NCI-H146 (cell line): Measurements from ENCODE around the gene CD247.
A peak's percentile ranks its signal among the peaks of the same experiment; 100 is the strongest.

ENCODE experiments used
- DNase-seq: peaks from one replicate; lab custom pipeline; 2025; lab: John Stamatoyannopoulos, UW

Gene CD247

DNA sequence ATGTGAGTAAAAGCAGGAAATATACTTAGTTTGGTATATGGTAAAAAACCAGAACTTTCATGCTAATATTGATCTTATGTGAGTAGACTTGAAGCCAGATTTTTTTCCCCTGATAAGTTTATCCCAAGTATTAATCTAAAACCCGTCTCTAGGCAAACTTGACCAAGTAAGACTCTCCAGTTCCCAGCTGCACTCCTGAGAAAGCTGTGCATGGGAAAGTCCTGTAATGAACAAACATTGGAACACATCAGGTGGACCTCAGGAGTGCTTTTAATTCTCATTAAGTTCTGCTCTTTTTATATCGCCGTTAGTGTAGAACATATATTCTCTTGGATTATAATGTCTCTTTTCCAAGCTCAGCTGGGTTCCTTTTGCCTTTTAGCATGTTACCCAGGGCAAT lies 105.0 kb downstream of the CD247 start:
- DNase-seq: no peak

DNA sequence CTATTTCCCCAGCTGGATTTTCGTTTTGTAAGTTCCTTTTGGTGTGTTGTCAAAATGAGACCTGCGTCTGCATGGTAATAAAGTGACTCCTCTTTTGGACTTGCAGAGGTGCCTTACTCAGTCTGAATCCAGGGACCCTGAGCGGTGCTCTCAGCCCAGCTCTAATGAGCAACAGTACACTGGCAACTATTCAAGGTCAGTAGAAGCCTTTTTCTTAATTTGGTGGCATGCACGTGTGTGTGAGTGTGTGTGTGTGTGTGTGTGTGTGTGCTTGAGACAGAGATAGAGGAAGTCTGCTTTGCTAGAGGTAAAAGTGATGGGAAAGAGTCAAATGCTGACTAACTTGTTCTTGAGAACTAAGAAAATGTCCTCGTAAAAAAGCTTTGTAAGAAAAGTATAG lies 105.4 kb downstream of the CD247 start:
- no peak for DNase-seq

DNA sequence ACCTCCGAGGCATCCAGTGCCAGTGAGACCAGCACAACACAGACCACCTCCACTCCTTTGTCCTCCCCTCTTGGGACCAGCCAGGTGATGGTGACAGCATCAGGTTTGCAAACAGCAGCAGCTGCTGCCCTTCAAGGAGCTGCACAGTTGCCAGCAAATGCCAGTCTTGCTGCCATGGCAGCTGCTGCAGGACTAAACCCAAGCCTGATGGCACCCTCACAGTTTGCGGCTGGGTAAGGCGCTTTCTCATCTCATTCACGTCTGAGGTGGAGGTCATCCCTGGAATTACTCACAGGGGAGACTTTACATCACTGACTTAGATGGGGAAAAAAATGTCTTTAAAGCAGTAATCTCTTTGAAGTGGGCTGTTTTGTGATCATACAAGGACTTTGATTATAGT lies 106.3 kb downstream of the CD247 start:
- no peak for DNase-seq

GRCh38 chr1:167409183-167409582 lies 109.1 kb downstream of the CD247 start:
- no peak for DNase-seq

DNA sequence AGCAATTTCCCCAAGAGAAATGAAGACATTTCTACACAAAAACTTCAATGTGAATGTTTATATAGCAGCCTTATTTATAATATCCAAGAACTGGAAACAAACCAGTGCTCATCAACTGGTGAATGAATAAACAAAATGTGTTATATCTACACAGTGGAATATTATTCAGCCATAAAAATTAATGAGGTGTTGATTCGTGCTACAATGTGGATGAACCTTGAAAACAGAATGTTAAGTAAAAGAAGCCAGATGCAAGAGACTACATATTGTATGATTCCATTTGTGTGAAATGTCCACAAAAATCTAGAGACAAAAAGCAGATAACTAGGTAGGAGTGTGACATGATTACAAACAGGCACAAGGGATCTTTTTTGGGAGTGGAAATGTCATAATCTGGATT lies 110.0 kb downstream of the CD247 start:
- no peak for DNase-seq

- DNase-seq: no peak
Measured at GRCh38 chr1:167404908-167405307, 113.4 kb downstream of the CD247 start.

- DNase-seq: no peak
Measured at GRCh38 chr1:167404161-167404888, 114.0 kb downstream of the CD247 start.

- DNase-seq: peak; percentile 87
Measured at GRCh38 chr1:167401260-167401873, 117.0 kb downstream of the CD247 start.

GRCh38 chr1:167400359-167400953 lies 117.9 kb downstream of the CD247 start:
- no peak for DNase-seq

DNA sequence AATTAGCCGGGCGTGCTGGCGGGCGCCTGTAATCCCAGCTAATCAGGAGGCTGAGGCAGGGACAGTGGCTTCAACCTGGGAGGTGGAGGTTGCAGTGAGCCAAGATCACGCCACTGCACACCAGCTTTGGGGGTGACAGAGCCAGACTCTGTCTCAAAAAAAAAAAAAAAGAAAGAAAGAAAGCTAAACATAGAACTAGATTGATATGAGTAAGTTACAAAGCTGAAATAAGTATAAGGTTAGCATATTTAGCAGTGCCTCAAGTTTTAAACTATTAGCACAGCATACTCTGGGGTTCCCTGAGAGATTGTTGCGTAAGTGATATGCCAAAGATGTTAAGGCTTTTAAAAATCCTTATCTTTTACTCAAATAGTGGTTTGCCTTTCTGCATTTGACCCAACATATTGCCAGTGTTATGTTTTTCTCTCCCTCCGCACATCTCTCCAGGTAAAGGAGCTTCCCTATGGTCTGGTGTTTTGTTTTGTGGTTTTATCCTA lies 126.1 kb downstream of the CD247 start:
- no peak for DNase-seq

DNA sequence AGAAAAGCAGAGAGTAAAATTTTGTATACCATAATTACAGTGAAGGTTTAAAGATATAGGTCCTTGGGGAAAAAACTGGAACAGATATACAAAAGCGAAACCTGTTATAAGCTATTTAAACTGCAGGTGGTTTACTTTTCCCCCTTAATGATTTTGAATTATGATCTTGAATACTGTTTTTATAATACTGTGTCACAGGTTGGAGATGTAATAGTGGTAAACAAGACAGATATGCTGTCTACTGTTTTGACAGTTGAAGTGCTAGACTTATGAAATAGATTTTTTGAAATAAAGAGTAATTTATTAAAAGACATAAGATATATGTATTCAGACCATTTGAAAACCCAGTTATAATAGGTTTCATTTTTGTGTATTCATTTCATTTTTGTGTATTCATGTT lies 129.4 kb downstream of the CD247 start:
- DNase-seq: no peak

DNA sequence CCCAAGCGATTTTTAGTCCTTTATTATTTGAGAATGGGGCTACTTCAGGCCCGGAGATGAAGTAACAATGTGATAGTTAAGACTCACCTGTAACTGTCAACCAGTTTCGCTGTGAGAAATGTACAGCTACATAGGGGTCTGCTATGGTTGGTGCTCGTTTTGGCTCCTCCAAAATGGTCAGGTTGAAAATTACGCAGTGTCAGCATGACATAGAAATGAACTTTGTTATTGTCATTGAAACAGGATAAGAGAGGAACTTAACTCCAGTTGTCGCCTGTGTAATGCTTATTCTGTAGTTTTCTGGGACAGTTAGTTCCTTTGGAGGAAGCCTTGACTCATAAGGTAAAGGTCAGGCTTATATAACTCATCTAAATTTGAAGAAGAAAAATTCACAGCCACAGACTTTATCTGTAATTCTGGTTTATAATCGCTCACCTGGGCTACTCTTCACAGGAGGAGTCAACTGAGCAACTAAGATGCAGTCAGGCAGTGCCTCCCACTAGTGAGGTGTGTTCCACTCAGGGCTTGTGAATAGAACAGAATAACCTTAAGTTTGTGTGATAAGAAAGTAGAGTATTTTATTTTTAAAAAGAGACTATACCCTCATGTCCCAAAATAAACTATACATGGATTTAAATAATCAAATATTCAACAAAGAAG lies 130.9 kb downstream of the CD247 start:
- DNase-seq: no peak
